ENCODE results near the gene CPLX4.
"Not testable (repeated sequence)": the region's sequence is repeated elsewhere in the genome, so short reads cannot be mapped to it uniquely, and the experiment has no call there.

Gene CPLX4

DNA sequence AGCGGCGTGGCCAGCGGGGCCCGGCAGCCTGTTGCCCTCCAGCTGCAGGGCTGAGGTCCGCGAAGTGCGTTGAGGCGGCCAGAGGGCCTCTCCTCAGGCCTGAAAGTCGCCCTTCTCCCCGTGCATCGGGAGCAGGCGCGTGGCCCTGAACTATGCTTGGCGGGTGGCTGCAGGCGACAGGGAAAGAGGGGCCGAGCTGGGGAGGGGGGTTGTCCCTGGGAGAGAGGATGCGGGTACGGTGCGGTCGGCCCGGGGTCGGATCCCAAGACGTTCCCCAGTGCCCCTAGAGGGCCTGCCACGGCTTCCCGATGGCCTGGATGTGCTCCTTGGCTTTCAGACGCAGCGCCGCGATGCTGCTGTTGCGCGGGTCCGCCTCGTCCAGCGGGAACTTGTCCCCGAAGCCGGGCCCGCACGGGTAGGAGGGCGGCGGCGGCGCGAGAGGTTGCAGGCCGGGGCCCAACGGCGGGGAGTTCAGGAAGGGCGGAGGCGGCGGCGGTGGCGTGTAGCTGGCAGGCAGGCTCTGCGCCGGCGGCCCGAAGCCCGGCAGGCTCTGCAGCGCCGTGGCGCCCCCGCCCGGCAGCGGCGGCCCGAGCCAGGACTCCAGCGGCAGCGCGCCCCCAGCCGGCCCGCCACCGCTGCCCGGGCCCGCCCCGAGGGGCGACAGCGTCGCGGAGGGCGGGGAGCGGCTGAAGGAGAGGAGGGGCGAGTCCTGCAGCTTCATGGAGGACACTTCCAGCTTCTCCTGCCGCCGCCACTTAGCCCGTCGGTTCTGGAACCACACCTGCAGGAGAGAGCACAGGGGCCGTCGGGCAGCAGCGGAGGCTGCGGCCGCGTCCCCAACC is 49.5 kb downstream of the CPLX4 start:
- no peak for DNase-seq

DNA sequence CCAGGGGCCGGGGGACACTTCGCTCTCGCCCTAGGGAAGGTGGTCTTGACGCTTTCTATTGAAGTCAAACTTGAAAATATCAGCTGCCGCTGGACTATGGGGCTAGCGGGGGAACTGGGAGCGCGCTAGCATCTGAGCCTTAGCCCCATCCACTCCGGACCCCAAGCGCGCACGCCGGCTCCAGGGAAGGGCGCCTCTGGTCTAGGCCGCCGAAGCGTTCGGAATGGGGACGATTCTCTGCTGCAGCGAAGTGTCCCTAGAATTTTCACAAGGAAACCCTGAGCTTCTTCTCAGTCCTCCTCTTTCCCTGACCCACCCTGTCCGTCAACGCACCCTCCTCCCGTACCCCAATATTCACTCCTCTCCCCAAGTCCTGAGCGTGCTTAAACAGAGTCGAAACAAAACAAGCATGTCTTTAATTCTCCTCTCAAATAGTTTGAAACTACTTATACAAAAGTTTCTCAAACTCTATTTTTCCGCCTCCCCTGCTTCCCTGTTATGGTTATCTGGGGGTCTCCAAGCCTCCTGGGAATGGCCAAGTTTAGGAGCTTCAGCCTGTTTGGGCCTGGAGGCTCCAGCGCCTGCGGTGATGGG is 50.2 kb downstream of the CPLX4 start:
- DNase-seq, result no peak

DNA sequence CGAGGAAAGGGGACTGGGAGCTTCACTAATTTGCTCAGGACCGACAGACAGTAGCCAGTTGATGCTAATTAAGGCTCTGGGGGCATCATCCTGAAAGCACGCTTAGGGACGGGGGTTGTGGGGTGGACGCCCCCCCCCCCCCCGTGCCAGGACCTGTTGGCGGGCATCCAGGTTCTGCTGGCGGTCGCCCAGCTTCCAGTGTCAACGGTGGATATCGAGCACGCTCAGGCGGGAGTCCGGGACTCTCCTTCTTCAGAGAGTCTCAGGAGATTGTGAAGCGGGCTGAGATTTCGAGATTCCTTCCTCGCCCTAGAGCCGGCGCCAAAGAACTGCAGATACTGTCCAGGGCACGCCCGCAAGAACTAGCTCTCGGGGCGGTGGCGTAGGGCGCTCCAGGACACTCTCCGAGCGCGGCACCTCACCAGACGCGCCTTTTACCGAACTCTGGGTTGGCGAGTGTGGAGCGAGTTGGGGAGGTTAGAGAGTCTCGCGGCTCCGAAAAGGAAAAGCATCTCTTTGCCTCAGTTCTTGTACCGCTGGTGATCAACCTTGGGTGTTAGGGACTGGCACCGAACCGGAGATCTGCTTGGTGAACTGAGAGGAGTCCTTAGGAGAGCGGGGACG is 50.8 kb downstream of the CPLX4 start:
- DNase-seq, result no peak

DNA sequence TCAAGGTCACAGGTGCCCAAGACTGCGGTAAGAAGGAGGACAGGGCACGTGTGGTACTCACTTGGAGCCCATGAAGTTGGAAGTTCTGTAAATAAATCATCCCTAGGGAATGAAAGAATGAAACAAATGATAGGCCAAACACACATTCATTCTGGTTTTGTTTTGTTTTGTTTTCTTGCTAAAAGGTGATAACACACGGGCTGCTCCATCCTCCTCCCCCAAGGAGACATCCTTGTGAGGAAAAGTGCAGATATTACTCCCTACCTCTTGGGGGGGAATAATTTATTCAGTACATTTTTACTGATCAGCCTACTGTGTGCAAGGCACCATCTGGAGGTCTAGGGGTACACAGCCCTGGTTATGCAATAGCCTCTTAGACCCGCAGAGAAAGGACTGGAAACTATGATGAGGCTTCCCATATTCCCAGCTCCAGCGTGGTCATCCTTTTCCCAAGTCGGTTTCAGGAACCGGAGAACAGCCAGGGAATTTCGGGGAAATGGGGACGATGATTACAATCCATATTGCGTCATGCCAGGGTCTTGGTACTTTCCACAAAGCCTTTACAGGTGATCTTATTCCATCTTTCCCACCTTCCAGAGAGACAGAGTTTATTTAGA is 51.5 kb downstream of the CPLX4 start:
- DNase-seq, result no peak

DNA sequence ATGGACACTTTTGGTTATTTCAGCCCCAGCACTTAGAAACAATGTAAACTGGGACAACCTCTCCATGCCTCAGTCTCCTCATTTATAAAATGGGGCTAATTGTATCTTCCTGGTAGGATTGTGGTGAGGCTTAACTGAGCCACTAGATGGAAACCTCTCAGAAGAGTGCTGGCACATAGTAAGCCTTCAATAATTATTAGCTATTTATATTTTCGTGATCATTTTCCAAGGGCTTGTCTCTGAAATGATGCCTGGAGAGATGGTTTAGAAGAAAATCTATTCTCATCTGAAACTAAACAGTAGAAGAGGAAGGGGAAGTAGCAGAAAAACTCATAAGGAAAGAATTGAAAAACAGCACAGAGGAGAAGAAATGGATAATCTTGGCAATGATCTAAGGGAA is 52.0 kb downstream of the CPLX4 start:
- DNase-seq, result no peak

DNA sequence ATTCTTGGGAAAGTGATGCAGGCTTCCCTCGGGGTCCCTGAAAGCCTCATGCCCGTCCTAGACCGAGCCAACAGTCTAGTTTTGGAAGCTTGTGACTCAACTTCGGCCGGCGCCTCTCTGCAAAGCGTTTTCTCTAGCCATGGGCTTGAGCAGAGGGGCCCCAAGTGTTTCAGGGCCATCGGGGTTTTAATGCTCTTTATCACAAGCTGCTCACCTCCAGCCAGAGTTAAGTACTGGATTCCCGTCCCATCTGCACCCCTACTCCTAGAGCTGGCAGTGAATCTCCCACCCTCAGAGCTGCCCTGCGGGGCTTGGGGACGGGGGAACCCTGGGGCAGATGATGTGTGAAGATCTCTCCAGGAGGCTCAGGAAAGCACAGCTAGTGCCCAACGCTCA is 52.5 kb downstream of the CPLX4 start:
- DNase-seq, result no peak

DNA sequence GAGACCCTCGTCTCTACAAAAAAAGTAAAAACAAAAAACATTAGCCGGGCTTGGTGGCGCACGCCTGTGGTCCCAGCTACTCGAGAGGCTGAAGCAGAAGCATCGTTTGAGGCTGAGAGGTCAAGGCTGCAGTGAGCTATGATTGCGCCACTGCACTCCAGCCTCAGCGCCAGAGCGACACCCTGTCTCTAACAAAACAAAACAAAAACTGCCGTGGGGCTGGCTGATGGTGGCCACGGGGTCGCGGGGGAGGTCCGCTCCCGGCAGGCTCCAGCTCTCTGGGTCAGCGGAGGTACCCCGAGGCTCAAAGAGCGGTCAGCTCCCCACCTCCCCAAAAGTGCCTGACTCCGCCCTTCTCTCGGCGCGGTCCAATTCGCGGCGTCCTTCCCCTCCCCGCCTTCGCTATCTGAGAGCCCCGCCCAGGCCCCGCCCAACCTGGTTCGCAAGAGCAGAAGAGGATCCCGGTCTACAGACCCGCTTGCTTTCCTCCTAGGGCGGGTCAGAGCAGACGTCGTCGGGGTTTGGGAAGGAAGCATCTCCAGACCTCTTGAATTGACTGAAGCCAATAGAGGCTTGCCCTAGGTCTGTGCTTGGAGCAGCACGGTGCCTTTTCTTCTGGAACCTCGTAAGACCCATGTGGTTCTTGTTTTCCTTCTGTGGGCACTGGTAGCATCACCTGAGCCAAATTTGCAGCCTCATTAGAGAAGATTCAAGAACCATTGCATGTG is 53.0 kb downstream of the CPLX4 start:
- no peak for DNase-seq

DNA sequence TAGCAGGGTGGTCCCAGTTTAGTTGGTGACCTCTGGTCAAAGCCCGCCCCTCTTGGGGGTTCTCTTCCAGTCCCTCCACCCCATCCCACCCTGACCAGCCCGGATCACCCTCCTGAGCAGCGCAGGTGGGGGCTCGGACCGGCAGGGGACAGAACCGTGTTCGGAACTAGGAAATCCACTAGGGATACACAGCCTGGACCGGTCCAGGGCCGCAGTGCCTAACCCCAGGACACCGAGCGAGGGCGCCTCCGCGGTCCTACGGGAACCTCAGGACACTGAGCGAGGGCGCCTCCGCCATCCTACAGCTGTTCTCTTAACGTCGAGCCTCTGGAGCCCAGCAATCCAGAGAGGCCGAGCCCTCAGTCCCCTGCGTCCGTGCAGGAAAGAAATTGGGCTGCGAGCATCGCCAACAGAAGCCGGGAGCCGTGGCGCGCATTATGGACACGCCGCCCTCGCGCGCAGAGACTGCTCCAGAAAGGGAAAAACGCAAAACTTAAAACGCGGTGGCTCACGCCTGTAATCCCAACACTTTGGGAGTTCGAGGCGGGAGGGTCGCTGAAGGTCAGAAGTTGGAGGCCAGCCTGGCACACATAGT is 53.7 kb downstream of the CPLX4 start:
- no peak for DNase-seq

DNA sequence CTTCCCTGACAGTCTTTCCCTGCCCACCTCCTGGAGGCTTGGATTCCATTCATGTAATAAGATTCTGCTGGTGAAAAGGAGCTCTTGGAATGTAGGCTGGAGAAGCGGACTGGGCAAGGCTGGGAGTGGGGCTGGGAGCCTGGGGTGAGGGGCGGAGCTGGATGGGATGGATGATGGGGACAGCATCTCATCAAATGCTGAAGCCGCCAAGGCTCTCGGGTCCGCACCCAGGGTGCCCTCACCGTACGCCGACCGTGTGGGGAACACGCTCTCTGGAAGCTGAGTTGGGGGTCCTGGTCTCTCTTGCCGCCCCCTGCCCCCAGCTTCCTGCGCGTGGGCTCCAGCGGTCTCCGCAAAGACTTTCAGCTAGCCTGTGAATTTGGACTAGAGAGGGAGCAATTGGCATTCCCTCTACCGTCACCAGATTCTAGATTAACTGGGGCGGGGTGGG is 54.3 kb downstream of the CPLX4 start:
- no peak for DNase-seq

DNA sequence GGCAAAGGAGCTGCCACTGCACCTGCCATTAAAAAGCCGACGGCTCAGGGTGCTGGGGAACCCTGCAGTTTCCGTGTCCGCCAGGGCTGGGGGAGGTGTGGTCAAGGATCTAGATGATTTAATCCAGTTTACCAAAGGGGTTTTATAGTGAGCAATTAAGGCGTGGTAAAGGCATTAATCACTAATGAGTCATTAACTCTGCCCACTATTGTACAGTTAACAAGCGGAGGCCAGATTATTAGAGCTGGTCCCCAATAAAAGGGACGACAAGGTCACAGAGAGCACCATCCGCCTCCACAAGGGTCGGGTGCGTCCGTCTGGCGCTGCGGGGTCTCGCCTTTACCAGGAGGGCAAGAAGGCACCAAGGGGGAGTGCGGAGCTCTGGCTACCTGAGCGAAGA is 54.8 kb downstream of the CPLX4 start:
- no peak for DNase-seq

DNA sequence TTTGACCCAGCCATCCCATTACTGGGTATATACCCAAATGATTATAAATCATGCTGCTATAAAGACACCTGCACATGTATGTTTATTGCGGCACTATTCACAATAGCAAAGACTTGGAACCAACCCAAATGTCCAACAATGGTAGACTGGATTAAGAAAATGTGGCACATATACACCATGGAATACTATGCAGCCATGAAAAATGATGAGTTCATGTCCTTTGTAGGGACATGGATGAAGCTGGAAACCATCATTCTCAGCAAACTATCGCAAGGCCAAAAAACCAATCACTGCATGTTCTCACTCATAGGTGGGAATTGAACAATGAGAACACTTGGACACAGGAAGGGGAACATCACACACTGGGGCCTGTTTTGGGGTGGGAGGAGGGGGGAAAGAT is 56.2 kb downstream of the CPLX4 start:
- DNase-seq, result not testable (repeated sequence)

DNA sequence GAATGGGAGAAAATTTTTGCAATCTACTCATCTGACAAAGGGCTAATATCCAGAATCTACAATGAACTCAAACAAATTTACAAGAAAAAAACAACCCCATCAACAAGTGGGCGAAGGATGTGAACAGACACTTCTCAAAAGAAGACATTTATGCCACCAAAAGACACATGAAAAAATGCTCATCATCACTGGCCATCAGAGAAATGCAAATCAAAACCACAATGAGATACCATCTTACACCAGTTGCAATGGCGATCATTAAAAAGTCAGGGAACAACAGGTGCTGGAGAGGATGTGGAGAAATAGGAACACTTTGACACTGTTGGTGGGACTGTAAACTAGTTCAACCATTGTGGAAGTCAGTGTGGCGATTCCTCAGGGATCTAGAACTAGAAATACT is 56.6 kb downstream of the CPLX4 start:
- not testable (repeated sequence) for DNase-seq

DNA sequence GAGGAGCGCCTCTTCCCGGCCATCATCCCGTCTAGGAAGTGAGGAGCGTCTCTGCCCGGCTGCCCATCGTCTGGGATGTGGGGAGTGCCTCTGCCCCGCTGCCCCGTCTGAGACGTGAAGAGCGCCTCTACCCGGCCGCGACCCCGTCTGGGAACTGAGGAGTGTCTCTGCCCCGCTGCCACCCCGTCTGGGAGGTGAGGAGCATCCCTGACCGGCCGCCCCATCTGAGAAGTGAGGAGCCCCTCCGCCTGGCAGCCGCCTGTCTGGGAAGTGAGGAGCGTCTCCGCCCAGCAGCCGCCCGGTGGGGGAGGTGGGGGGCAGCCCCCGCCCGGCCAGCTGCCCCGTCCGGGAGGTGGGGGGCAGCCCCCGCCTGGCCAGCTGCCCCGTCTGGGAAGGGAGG is 63.0 kb downstream of the CPLX4 start:
- not testable (repeated sequence) for DNase-seq

DNA sequence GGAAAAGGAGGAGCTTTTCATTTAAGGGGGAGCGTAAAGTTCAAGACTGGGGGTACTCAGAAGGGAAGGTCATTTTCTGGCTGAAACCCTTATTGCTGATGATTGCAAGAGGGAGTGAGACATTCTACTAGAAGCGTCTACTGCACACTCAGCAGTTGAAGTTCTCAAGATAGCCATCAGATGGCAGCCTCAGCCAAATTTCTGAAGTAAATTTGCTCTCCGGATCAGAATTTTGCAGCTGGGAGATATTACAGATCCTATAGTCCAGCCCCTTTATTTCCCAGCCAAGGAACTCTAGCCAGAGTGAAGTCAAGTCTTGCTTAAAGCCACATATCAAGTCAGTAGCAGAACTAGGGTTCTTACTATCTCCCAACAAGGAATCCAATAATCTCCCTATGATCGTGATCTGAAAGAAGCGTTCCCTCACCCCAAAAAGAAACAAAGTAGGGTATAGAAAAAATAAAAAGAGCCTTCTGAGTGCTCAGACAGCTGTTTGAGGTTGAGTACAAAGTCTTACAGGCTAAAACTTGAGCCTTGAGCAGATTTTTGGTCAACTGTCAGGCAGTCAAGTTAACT is 69.2 kb downstream of the CPLX4 start:
- DNase-seq, result peak; percentile 25

DNA sequence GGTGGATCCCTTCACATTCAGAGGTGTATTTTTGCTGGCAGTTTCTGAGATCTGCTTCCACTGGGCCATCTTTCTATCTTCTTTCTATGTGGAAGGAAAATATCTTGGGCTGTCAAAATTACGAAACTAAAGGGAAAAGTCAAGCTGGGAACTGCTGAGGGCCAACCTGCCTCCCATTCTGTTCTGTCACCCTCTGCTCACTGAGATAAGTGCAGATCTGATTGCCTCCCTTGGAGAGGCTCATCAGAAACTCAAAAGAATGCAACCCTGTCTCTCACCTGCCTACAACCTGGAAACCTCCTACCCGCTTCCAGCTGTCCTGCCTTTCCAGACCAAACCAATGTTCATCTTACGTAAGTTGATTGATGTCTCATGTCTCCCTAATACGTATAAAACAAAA is 71.7 kb downstream of the CPLX4 start:
- DNase-seq, result no peak

Measured in NCI-H226 (cell line).